ENCODE results near the gene NINJ1. TPM values are rescaled to one million over a fixed set of nuclear protein-coding genes. Genes with fewer than 3 reads are reported as not detected.
A peak's percentile ranks its signal among the peaks of the same experiment; 100 is the strongest.

NINJ1 gene
- total RNA-seq, 6 experiments from 2014 or later: 35.6 to 103 (median 65.1) TPM

DNA sequence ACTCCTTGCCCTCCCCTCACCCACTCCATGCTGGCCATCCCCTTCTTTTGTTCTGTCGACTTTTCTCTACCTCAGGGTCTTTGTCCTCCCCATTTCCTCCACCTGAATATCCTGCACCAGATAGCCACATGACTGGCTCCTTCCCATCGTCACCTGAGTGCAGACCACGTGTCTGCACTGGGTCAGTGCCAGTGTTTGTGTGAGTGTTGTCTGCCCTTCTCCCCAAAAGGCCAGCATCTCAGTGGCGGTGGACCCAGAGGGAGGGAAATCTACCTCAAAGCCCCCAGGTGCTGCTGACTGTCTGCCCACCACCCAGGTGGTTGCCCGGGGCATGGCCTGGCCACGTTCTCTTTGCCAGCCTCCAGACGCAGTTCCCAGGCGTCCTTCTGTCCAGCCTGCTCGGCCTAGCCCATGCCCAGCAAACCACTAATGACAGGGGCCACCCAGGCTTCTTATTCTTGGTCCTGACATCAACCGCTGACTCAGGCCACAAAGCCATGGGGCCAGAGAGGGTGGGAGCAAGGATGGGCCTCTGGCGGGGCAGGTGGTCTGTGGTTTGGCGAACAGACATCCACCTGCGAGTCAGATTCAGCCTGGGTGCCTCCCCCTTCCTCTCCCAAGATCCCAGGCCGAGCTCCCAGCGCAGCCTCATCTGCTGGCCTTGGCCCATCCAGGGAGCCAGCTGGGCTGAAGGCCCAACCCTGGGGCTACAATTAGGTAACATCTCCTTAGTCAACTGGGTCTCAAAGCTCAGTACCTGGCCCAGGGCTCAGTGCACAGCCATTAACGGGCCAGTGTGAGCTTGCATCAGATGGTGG is 5.5 kb upstream of the NINJ1 start:
- intact Hi-C loops (cut with DNase I): no loop called here
- Histone ChIP-seq H3K4me1 (peaks cover 0 to 15% (median 4%) of the 10 kb centered on the region in 4 donors), H3K27ac (no peak overlapping the region), H3K27me3 (no peaks in the 10 kb centered on the region), H3K9me3 (no peaks in the 10 kb centered on the region), H3K4me3 (no peak overlapping the region), H3K36me3 (no peaks in the 10 kb centered on the region)
- DNase-seq: no peak
- TF ChIP-seq POLR2A (IDR thresholded peaks at IDR 0.05): no peak
- TF ChIP-seq, protein P1, sequence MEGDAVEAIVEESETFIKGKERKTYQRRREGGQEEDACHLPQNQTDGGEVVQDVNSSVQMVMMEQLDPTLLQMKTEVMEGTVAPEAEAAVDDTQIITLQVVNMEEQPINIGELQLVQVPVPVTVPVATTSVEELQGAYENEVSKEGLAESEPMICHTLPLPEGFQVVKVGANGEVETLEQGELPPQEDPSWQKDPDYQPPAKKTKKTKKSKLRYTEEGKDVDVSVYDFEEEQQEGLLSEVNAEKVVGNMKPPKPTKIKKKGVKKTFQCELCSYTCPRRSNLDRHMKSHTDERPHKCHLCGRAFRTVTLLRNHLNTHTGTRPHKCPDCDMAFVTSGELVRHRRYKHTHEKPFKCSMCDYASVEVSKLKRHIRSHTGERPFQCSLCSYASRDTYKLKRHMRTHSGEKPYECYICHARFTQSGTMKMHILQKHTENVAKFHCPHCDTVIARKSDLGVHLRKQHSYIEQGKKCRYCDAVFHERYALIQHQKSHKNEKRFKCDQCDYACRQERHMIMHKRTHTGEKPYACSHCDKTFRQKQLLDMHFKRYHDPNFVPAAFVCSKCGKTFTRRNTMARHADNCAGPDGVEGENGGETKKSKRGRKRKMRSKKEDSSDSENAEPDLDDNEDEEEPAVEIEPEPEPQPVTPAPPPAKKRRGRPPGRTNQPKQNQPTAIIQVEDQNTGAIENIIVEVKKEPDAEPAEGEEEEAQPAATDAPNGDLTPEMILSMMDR (IDR thresholded peaks at IDR 0.05): no peak
- whole genome bisulfite sequencing (ENCODE audit: insufficient coverage, low coverage, low lambda C conversion rate, missing lambda C conversion rate): 82% methylated on average over 3 of the region's 16 CpGs
- no peak for ATAC-seq

DNA sequence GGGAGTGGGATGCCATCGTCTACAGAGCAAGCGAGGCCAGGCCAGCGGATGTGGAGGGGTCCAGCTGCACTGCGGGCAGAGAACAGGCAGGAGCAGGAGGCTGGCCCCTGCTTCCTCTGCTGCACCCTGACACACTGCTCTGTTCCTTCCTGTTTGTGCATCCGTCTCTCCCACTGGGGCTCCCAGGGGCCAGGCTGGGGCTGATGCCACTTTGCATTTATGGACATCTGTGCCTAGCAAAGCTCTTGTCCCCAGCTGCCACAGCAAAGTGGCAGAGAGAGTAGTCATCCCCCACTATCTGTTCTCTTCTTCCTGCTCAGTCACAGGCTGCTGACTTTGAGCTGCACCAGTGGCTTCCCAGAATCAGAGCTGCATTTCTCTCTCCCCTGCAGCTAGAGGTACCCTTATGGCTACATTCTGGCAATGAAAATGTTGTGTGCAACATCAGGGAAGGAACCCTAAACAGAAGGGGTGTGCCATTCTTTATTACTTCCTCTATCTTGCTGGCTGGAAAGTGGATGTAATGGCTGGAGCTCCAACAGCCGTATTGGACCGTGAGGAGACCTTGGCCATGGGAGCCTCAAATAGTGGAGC is 4.2 kb upstream of the NINJ1 start:
- no peaks in the 10 kb centered on the region for H3K36me3 ChIP-seq
- ATAC-seq: no peak
- intact Hi-C loops (cut with DNase I): no loop called here
- H3K27ac ChIP-seq: no peak overlapping the region
- H3K4me3 ChIP-seq: no peak overlapping the region
- DNase-seq: no peak
- WGBS (ENCODE audit: insufficient coverage, low coverage, low lambda C conversion rate, missing lambda C conversion rate): 92% methylated on average over 2 of the region's 7 CpGs
- no peaks in the 10 kb centered on the region for H3K9me3 ChIP-seq
- no peaks in the 10 kb centered on the region for H3K27me3 ChIP-seq
- peaks cover 0 to 17% (median 5%) of the 10 kb centered on the region in 4 donors for H3K4me1 ChIP-seq
- TF ChIP-seq, protein P1 (IDR thresholded peaks at IDR 0.05): no peak
- no peak for TF ChIP-seq POLR2A (IDR thresholded peaks at IDR 0.05)

DNA sequence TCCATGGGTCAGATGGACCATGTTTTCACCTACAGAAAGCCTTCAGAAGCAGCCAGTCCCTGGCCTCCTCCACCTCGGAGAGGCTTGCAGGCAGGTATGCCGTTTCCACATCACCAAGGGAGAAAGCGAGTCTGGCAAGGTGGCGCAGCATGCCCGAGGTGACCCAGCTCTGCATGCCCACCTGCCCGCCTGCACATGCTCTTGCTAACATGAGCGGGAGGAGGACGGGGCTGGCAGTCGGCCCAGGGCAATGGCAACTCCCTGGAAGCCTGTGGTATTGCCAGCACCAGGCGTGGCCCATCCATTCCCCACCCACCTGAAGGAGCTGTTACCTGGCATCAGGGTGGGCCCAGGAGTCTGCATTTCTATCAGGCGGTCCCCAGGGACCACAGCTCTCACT is 3.3 kb upstream of the NINJ1 start:
- no peaks in the 10 kb centered on the region for H3K27me3 ChIP-seq
- H3K36me3 ChIP-seq: no peaks in the 10 kb centered on the region
- intact Hi-C loops (cut with DNase I): no loop called here
- no peak overlapping the region for H3K27ac ChIP-seq
- no peaks in the 10 kb centered on the region for H3K9me3 ChIP-seq
- no peak overlapping the region for H3K4me3 ChIP-seq
- no peak for TF ChIP-seq POLR2A (IDR thresholded peaks at IDR 0.05)
- TF ChIP-seq, protein P1 (IDR thresholded peaks at IDR 0.05): no peak
- DNase-seq (no peak), ATAC-seq (no peak)
- WGBS (ENCODE audit: insufficient coverage, low coverage, low lambda C conversion rate, missing lambda C conversion rate): 84% methylated on average over 2 of the region's 11 CpGs
- H3K4me1 ChIP-seq: peaks cover 0 to 27% (median 8%) of the 10 kb centered on the region in 4 donors

DNA sequence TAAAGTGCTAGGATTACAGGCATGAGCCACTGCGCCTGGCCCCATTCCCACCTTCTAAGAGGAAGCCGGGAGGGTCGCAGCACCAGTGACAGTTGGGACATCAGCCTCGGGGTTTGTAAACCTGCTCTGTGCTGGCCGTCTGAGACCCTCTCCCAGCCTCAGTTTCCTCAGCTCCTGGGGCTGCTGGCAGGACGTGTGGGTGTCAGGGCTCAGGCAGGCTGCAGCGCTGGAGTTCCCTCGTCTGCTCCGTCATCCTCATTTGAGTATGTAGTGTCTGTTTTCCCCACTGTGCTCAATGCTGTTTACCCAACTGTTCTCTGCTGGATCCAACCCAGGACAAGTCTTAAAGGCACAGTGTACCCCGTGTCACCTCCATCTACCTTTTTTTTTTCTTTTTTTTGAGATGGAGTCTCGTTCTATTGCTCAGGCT is 2.0 kb upstream of the NINJ1 start:
- Histone ChIP-seq H3K36me3 (no peaks in the 10 kb centered on the region), H3K4me1 (peaks cover 0 to 40% (median 19%) of the 10 kb centered on the region in 4 donors), H3K27ac (peak overlapping the region in 2 of 3 donors; percentile 29 to 47), H3K9me3 (no peaks in the 10 kb centered on the region), H3K4me3 (no peak overlapping the region), H3K27me3 (no peaks in the 10 kb centered on the region)
- peak; percentile 18 to 47 (median 34) for ATAC-seq
- TF ChIP-seq POLR2A (IDR thresholded peaks at IDR 0.05): no peak
- TF ChIP-seq, protein P1 (IDR thresholded peaks at IDR 0.05): no peak
- DNase-seq: no peak
- 17% methylated on average over 9 of the region's 11 CpGs for WGBS (ENCODE audit: insufficient coverage, low coverage, low lambda C conversion rate, missing lambda C conversion rate)
- intact Hi-C loops (cut with DNase I): no loop called here
